ENCODE results near the gene NEBL.
"Not testable (repeated sequence)": the region's sequence is repeated elsewhere in the genome, so short reads cannot be mapped to it uniquely, and the experiment has no call there.

Gene NEBL, protein sequence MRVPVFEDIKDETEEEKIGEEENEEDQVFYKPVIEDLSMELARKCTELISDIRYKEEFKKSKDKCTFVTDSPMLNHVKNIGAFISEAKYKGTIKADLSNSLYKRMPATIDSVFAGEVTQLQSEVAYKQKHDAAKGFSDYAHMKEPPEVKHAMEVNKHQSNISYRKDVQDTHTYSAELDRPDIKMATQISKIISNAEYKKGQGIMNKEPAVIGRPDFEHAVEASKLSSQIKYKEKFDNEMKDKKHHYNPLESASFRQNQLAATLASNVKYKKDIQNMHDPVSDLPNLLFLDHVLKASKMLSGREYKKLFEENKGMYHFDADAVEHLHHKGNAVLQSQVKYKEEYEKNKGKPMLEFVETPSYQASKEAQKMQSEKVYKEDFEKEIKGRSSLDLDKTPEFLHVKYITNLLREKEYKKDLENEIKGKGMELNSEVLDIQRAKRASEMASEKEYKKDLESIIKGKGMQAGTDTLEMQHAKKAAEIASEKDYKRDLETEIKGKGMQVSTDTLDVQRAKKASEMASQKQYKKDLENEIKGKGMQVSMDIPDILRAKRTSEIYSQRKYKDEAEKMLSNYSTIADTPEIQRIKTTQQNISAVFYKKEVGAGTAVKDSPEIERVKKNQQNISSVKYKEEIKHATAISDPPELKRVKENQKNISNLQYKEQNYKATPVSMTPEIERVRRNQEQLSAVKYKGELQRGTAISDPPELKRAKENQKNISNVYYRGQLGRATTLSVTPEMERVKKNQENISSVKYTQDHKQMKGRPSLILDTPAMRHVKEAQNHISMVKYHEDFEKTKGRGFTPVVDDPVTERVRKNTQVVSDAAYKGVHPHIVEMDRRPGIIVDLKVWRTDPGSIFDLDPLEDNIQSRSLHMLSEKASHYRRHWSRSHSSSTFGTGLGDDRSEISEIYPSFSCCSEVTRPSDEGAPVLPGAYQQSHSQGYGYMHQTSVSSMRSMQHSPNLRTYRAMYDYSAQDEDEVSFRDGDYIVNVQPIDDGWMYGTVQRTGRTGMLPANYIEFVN

DNA sequence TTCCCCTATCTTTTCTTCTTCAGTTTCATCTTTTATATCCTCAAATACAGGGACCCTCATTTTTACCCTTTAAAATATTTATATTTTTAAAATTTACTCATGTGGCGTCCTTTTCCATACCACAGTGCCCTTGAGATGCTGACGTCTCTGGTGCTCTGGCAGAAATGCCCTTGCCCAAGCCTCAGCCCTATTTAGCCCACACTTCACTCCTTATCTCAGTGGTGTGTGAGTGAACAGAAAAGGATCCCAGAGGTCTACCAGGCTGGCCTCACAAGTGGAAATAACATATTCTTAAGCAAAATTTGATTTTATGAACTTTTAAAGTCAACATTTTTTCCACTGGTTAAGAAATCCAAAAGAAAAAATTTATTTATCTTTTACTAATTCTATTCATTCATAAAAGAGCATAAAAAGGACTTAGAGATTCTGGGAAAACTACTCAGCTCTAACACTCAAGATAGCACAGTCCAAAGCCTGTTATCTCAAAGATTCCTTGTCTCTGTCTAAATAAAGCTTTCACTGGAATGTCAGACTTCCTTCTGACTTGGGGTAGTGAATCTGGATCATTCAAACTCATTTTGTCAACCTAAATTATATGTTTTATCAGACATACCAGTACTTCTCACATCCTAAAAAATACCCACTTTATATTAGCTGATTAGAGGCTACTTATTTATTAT is at the start of gene NEBL:
NEBL (minus strand) TSS at position 166 of the 680 bp plus-strand sequence; CDS start at position 60, 106 bp downstream.
- in situ Hi-C loops (cut with HindIII; ENCODE audit: low pct_ligation_motif_present, low pct_unique_long_range_greater_than_20kb, low sequenced_read_pairs) = no loop called here
- DNase-seq = no peak

DNA sequence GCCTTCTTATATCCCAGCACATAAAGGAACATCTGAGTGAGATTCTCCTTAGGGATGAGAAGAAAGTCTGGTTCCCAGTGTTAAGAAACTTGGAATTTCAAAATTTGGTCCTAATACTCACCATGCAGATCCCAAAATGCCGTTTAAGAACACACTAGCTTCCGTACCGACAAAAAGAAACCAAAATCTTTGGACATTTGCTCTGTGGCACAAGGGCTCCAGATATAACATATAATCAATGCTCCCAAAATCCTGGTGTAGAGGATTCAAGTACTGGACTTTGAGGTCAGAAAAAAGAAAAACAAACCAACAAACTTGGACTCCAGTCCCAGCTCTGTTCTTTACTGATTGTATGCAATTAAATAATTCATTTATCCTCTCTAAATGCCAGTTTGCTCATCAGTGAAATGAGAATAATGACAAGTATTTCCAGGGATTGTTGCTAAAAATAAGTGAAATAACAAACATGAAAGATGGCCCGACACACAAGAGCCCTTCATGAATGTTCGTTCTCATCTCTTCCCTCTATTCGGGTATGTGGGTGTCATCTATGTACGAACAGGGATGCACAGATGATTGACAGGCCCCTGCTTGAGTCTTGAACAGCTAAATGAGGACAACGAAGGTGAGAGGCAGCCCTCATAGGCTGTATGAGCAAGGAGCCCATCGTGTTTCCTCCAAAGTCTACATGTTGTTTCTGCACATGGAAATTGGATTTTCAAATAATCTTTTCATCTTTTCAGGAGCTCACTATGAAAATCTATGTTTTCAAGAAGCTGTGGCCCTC is 48.6 kb upstream of the NEBL start:
- in situ Hi-C loops (cut with HindIII; ENCODE audit: low pct_ligation_motif_present, low pct_unique_long_range_greater_than_20kb, low sequenced_read_pairs) = no loop called here
- no peak for DNase-seq

DNA sequence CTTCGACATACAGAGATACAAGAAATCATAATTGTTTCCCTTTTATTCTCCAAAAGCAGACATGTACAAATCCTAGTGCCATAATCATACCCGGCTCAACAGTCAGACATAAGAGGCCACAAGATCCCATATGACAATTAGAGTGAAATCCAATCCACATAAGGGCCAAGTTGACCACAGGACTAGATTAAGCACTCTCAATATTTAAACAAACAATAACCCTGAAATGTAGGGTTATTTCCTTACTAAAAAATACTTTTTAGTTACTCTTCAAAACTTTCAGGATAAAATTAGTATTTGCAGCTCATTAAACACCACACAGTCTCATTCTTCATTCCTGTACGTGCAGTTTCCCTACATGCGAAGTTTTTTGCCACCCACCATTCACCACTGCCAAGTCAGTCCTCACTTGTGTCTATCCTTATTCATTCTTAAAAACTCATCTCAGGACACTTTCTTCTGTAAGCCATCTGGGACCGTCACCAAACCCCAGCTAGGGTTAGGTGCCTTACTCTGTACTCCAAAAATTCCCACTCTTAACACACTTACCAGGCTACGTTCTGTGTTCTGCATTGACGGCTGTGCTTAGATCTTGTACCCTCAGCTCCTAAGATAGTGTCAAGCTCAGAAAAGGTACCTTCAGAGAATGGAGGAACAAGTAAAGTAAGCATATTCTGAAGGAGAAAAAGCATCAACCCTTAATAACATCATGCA is 47.8 kb upstream of the NEBL start:
- no peak for DNase-seq

DNA sequence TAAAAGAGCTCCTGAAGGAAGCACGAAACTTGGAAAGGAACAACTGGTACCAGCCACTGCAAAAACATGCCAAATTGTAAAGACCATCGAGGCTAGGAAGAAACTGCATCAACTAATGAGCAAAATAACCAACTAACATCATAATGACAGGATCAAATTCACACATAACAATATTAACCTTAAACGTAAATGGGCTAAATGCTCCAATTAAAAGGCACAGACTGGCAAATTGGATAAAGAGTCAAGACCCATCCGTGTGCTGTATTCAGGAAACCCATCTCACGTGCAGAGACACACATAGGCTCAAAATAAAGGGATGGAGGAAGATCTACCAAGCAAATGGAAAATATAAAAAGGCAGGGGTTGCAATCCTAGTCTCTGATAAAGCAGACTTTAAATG is 42.3 kb upstream of the NEBL start:
- in situ Hi-C loops (cut with HindIII; ENCODE audit: low pct_ligation_motif_present, low pct_unique_long_range_greater_than_20kb, low sequenced_read_pairs); DNase-seq: not testable (repeated sequence)

More for the DNA sequence above, 47.8 kb upstream of the NEBL start:
- in situ Hi-C loops (cut with HindIII; ENCODE audit: low pct_ligation_motif_present, low pct_unique_long_range_greater_than_20kb, low sequenced_read_pairs) = no loop called here

DNA sequence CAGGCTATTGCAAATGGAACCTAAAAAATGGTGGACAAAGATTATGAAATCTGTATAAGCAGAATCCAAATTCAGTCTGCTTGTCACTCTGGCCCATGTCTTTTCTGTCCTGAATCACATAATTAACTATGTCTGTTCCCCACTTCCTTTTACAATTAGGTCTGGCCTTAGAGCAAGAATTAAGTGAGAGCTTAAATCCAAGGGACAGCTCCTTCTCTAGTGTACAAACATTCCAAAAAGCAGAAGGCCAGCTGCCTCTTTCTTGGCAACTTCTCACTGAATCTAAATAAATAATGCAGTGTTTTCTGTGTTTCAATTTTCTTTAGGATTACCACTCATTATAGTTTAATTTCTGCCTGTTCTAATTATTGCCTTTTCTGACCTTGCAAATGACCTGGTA is 39.3 kb upstream of the NEBL start:
- no peak for DNase-seq
- in situ Hi-C loops (cut with HindIII; ENCODE audit: low pct_ligation_motif_present, low pct_unique_long_range_greater_than_20kb, low sequenced_read_pairs) = no loop called here

DNA sequence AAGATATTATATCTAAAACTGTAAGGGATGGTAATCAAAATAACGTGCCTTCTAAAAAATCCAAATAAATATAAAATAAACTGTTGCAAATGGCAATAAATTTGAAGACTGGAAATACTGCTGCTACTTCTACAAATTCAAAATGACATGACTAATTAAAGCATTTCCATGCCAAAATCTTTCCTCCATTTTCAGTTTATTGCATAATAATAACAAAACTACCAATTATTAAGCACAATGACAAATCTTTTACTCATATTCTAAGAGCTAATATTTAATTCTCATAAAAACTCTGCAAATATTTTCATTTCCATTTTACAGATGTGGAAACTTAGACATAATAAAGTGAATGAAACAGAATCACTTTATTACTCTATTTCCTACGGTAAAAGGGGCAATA is 38.8 kb upstream of the NEBL start:
- in situ Hi-C loops (cut with HindIII; ENCODE audit: low pct_ligation_motif_present, low pct_unique_long_range_greater_than_20kb, low sequenced_read_pairs) = no loop called here
- no peak for DNase-seq

DNA sequence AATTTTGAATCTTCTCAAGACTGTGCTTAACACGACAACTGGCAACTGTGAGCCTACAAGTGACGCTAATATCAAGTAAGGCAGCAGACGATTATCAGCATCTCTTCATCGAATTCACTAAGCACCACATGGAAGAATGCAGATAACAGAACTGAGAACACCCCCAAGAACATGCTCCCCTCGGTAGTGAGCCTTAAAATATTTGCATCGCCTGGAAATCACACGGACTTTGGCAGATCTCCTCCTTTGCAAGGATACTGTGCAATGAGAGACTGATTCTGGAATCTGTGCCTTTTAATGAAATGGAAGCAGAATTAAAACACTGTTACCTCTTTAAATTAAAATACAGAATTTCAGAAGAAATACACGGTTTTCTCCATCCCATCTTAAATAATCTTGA is 38.2 kb upstream of the NEBL start:
- in situ Hi-C loops (cut with HindIII; ENCODE audit: low pct_ligation_motif_present, low pct_unique_long_range_greater_than_20kb, low sequenced_read_pairs) = no loop called here
- DNase-seq = no peak

DNA sequence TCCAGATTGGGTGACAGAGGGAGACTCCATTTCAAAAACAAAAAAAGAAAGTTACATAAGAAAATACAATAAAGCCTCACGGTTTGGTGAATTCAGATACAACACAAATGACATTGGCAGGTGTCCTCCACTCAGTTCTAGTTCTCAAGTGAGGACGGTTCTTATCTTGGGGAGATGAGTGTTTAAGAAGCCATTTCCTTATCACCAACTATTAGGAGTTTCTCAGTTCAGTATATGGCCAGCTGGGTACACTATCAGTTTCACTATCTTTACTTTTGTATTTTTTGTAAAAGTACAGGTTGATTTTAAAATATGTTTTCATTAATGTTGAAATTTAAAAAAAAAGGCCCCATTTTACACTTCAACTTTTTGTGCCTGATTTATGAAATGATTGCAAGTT is 36.6 kb upstream of the NEBL start:
- DNase-seq = no peak
- in situ Hi-C loops (cut with HindIII; ENCODE audit: low pct_ligation_motif_present, low pct_unique_long_range_greater_than_20kb, low sequenced_read_pairs) = no loop called here

DNA sequence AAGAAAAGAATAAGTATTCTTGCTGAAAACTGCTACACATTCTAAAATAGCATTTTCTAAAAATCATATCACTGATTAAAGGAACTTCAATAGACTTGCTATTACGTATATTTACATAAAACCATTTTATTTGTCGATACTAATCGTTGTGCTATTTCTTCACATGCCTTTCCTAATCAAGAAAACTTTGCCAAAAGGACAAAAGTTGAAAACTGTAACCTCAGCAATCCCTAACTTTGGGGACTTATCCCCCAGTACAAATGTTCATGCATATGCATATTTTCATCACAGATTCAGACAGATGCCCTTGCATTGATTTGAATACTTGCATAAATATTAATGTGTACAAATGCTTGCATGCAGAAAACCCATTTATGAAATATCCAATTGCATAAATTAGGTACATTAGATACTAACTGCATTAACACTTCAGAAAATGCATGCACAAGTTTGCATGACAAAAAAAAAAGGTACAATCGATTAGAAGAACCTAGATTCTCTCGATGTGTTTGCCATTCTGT is 35.6 kb upstream of the NEBL start:
- in situ Hi-C loops (cut with HindIII; ENCODE audit: low pct_ligation_motif_present, low pct_unique_long_range_greater_than_20kb, low sequenced_read_pairs) = no loop called here
- DNase-seq = no peak

DNA sequence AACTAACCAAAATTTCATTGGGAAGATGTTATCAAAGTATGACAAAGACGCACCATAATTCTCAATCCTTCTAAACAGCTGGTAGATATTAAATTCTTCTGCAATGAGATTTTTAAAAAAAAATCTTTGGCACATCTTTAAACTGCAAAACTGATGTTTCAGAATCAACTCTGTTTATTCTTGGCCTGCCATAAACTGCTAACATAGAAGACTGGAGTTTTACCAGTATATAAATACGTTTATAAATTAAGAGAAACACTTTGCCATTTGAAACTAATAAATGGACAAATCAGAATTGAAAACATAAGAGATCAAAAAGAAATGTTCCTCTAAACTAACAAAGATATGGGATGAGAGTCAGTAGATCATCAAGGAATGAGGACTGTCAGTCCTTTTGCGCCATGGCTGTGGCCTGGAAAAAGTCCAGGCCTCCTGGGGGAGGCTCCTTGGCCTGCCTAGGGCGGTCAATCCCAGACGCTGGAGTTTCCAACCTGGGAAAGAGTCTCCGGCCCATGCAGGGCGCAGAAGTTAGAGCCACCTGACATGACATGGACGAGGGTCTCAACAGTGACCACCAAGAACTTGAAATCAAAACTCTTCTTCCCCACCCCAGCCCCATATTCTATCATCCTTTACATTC is 34.2 kb upstream of the NEBL start:
- in situ Hi-C loops (cut with HindIII; ENCODE audit: low pct_ligation_motif_present, low pct_unique_long_range_greater_than_20kb, low sequenced_read_pairs) = no loop called here
- no peak for DNase-seq

DNA sequence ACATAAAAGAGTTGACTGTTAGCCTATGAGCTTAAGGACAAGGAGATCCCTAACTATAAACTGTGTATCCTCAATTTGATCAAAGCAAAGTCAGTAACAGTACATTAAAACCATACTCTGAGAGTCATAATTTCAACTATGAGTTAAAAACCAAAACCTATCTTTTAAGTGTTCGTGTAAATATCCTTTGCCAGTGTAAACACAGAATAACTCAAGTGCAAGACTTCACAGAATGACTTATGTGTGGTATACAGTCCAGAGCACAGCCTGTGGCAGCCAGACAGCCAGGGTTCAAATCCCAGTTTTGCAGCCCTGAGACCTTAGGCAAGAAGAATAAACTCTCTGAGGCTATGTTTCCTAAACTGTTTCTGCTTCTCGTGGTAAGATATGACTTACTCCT is 30.3 kb upstream of the NEBL start:
- in situ Hi-C loops (cut with HindIII; ENCODE audit: low pct_ligation_motif_present, low pct_unique_long_range_greater_than_20kb, low sequenced_read_pairs) = no loop called here

DNA sequence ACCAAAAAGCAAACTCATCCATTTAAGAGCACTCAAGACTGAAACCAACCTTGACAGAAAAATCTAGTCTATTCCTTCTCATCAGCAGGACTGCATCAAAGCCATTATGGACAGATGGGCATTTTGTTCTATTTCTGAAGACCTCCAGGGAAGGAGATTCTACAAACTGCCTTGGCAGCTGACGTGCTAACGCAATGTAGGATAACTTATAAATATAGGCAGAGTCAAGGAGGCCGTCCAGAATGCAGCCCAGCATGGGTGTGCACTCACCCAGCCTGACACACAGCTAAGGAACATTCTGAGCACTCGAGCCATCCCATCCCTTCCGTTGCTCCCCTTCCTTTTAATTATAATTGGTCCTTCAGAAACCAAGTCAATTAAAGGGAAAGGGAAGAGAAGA is 25.3 kb upstream of the NEBL start:
- no peak for DNase-seq
- in situ Hi-C loops (cut with HindIII; ENCODE audit: low pct_ligation_motif_present, low pct_unique_long_range_greater_than_20kb, low sequenced_read_pairs) = no loop called here

More for the DNA sequence above, 30.3 kb upstream of the NEBL start:
- no peak for DNase-seq

DNA sequence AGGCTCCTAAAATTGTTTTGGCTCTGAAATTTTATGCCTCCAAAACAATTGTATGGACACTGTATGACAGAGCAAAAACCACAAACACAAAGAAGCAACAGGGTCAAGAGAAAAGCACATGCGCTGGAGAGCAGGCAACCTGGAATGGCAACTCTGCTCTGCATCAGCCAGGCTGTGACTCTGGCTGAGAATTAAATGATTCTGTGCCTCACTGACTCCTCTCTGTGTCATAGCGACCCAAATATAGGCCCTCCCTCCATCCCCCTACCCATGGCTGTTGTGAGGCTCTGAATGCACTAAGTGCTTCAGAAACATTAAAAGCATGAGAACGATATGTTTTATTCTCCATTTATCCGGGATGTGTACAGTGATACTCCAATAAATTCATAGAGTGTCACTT is 24.9 kb upstream of the NEBL start:
- no peak for DNase-seq
- in situ Hi-C loops (cut with HindIII; ENCODE audit: low pct_ligation_motif_present, low pct_unique_long_range_greater_than_20kb, low sequenced_read_pairs) = no loop called here

DNA sequence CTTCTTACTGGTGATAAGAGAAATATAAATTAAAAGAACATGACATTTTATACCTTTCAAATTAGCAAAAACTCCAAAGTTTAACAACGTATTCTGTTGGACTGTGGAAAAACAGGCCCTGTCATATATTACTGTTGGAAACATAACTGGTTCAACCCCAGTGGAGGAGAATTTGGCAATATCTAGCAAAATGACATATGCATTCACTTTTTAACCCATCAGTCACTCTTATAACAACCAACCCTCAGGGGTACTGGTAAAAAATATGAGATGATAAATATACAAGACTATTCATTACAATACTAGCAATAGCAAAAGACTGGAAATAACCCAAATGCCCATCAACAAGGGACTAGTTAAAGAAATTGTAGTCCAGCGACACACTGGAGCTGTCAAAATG is 22.9 kb upstream of the NEBL start:
- in situ Hi-C loops (cut with HindIII; ENCODE audit: low pct_ligation_motif_present, low pct_unique_long_range_greater_than_20kb, low sequenced_read_pairs) = no loop called here
- DNase-seq = no peak

DNA sequence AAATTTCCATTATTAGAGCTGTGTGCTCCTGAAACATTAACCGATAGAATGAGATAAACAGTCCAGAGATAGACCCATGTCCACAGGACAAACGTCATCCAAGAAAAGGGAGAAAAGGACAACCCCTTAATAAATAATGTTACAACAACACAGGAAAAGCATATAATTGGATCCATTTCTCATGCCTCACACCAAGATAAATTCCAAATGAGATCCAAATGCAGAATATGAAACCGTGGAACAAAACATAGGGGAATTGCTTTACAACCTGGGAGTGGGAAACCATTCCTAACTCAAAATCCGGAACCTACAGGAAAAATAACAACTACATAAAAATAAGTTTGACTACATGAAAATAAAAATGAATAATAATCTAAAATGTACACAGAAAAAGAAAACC is 22.4 kb upstream of the NEBL start:
- in situ Hi-C loops (cut with HindIII; ENCODE audit: low pct_ligation_motif_present, low pct_unique_long_range_greater_than_20kb, low sequenced_read_pairs) = no loop called here
- no peak for DNase-seq

DNA sequence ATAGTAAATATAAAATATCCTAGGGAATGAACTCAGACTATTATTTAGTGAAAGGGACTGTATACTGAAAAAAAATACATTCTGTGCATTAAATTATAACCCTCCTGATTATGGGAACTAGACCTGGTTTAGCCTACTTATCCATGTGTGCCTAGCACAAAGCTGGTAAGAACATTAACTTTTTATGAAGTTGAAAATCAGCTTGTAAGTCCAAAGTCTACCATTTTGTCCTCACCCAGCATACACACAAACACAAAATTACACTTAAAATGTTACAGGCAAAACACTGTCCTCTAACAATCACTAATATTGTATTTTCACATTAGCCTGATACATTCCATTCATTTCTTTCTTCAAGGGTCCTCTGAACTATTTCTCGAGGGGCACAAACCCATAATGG is 19.9 kb upstream of the NEBL start:
- in situ Hi-C loops (cut with HindIII; ENCODE audit: low pct_ligation_motif_present, low pct_unique_long_range_greater_than_20kb, low sequenced_read_pairs) = no loop called here
- DNase-seq = no peak

DNA sequence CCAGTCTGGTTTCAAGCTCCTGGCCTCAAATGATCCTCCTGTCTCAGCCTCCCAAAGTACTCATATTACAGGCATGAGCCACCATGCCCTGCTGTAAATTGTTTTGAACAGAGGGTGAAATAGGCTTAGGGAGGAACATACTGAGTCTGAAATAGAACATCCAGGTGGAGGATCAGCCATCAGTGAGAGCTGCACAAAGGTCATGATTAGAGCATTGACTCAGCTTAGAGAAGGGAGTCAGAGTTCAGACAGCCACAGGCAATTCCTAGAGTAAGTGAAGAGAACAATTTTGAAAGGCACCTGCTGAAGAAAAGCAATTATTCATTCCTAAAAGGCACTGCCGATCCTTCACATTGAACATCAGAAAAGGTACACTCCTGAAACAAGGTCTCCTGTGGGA is 15.9 kb upstream of the NEBL start:
- DNase-seq = no peak
- in situ Hi-C loops (cut with HindIII; ENCODE audit: low pct_ligation_motif_present, low pct_unique_long_range_greater_than_20kb, low sequenced_read_pairs) = no loop called here
